AG04450 (cell line): ENCODE data around the gene CPS1. TPM values are rescaled to one million over a fixed set of nuclear protein-coding genes. Genes with fewer than 3 reads are reported as not detected.

ENCODE experiments used
- CTCF ChIA-PET: fragments of 300-600, 350-600 bp; formaldehyde crosslinking; extraction: SDS; loops from one replicate; lab custom pipeline; 2022; ENCODE audit warnings: antibody characterized with exemption, inconsistent platforms; lab: Charles Lee
- POLR2A ChIA-PET: fragments of 350-600 bp; formaldehyde crosslinking; extraction: SDS; loops from one replicate; lab custom pipeline; 2021; ENCODE audit warnings: antibody characterized with exemption, inconsistent platforms; lab: Yijun Ruan, JAX
- DNase-seq: peaks from one replicate; pipeline ENCODE4 v3.0.0-alpha.2; 2011; ENCODE audit warnings: low read depth, low spot score
- H3K27ac ChIP-seq: one replicate; pipeline ENCODE4 v1.5.1; 2012; ENCODE audit warnings: low read depth, low read length, control low read depth
- H3K27me3 ChIP-seq: one replicate; pipeline ENCODE4 v1.6.0; 2012; ENCODE audit warnings: low read length; ENCODE audit not compliant: control insufficient read depth, insufficient read depth
- H3K4me3 ChIP-seq: 2 replicates; pipeline ENCODE4 v1.5.1; 2011; ENCODE audit warnings: mild to moderate bottlenecking, low read depth, low read length, control low read depth
- H3K9me3 ChIP-seq: 2 replicates; pipeline ENCODE4 v1.5.1; 2012; ENCODE audit warnings: low read length; ENCODE audit not compliant: control insufficient read depth, insufficient read depth
- polyA plus RNA-seq: library from polyadenylated mRNA; depleted of rRNA; stranded (reverse); fragments of >200 nt; gene quantifications from 2 replicates; pipeline ENCODE4 v1.2.3, GENCODE V29; 2011
- TF ChIP-seq, protein P1 (sequence below): IDR thresholded peaks from 2 replicates; pipeline ENCODE4 v1.5.1; 2011; ENCODE audit warnings: low read depth, low read length, control low read depth, inconsistent platforms

CPS1 gene
- polyA plus RNA-seq, 1 experiment: 21.6 TPM

DNA sequence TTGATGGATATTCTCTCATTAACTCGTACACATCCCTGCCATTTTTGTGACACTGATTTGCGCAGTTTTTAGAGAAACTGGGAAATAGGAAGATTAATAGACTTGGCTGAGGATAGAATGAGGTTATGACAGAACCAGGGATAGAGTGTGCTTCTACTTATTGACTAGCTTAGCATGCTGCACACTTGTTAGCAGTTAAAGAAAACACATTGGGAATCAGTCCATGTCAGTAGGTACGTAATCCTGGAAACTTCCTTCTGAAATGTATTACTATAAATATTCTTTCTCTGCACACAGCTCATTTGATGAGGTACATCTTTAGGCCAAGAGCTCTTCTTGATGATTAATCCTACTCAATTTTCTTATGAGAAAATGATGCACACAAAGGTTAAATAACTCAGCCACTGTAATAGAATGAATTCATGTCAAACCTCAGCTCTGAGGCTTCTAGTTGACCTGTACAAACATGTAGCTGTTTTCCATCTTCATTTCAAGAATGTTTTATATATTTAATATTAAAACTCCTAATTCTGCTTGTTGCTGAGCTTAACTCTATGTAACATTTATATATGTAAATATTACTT, 12.3 kb upstream of the CPS1 start:
- ChIA-PET CTCF (interaction anchor here (2.2 kb wide), 1 partner anchor 41 kb away, joined by 10 read pairs; no protein-coding TSS in a partner anchor), POLR2A (no interaction called here)
- Histone ChIP-seq H3K4me3 (no peak overlapping the region), H3K27ac (no peak overlapping the region), H3K9me3 (no peaks in the 10 kb centered on the region), H3K27me3 (no peaks in the 10 kb centered on the region)
- TF ChIP-seq, protein P1, sequence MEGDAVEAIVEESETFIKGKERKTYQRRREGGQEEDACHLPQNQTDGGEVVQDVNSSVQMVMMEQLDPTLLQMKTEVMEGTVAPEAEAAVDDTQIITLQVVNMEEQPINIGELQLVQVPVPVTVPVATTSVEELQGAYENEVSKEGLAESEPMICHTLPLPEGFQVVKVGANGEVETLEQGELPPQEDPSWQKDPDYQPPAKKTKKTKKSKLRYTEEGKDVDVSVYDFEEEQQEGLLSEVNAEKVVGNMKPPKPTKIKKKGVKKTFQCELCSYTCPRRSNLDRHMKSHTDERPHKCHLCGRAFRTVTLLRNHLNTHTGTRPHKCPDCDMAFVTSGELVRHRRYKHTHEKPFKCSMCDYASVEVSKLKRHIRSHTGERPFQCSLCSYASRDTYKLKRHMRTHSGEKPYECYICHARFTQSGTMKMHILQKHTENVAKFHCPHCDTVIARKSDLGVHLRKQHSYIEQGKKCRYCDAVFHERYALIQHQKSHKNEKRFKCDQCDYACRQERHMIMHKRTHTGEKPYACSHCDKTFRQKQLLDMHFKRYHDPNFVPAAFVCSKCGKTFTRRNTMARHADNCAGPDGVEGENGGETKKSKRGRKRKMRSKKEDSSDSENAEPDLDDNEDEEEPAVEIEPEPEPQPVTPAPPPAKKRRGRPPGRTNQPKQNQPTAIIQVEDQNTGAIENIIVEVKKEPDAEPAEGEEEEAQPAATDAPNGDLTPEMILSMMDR: no peak
- DNase-seq: no peak

DNA sequence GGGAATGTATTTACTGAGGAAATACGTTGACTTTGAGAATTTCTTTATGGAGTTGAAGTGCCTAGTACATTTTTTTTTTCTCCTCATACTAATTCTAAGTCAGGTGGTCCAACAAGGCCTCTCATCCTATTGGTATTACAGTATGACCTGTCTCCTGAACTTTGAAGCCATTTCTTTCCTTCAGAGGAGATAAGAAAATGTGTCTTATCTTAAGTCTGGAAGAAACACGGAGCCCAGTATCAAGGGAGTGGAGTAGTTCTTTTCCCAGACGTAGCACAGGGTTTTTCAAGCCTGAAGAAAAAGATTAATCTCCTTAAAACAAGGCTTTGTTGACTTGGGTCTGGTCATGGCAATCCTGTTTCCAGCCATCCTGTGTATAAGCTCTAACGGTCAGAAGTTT, 11.6 kb upstream of the CPS1 start:
- no peak overlapping the region for H3K4me3 ChIP-seq
- H3K27me3 ChIP-seq: no peaks in the 10 kb centered on the region
- DNase-seq: no peak
- ChIA-PET CTCF (interaction anchor here (2.2 kb wide), 1 partner anchor 42 kb away, joined by 10 read pairs; no protein-coding TSS in a partner anchor), POLR2A (no interaction called here)
- no peaks in the 10 kb centered on the region for H3K9me3 ChIP-seq
- TF ChIP-seq, protein P1: no peak
- H3K27ac ChIP-seq: no peak overlapping the region

DNA sequence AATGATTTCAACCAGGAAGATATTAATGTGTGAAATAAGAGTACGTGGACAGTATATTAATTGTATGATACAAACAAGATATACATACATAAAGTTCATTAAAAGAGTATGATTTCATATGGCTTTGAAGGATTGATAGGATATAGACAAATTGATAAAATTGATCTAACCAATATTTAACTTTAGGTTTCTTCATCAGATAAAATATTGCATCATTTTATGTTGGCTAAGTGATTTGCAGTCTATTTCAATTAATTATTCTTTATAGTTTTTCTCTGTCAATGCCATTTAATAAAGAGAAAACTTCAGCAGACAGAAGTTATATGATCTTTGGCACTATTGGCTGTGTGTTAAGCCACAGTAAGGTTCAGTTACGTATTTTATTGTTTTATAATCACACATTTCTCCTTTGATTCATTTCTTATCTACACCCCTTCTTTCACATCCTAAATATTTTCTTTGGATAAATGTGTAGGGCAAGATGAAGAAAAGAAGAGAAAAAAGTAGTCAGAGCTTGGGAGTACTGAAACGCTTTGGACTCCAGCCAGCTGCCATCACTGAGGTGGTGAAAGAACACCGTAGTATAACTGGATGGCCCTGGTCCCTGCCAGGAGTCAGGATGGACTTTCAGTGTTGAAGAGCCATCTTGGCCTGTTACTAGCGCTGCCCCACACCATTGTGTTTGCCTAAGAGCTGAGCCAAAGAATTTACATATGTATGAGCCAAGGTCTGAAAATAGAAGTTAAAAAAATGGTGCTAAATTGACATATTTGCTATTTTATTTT, 9.8 kb upstream of the CPS1 start:
- H3K9me3 ChIP-seq: no peaks in the 10 kb centered on the region
- TF ChIP-seq, protein P1: no peak
- POLR2A ChIA-PET: no interaction called here
- no peak overlapping the region for H3K27ac ChIP-seq
- DNase-seq: no peak
- CTCF ChIA-PET: interaction anchor here (0.8 to 1.8 kb wide), 2 partner anchors 32 to 44 kb away, joined by 3 to 10 read pairs; no protein-coding TSS in a partner anchor
- H3K27me3 ChIP-seq: no peaks in the 10 kb centered on the region
- no peak overlapping the region for H3K4me3 ChIP-seq

DNA sequence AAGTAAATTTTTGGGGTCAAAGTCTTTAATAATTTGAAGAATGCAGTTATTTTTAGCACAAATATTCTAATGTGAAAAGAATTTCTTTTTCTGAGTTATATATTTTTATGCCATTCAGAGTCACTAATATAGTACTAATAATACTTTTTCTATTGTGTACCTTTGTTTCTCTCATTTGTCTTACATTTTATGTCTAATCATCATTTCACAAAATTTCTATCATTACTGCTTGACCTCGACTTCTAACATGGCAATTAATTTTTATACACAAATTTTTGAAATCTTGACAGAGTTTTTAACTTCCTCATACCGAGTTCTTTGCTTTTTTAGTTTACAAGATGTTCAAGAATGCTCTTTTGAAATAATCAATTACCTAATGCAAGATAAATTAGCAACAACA, 8.4 kb upstream of the CPS1 start:
- CTCF ChIA-PET: no interaction called here

More for the DNA sequence above, 8.4 kb upstream of the CPS1 start:
- no peak overlapping the region for H3K4me3 ChIP-seq
- POLR2A ChIA-PET: no interaction called here
- H3K27me3 ChIP-seq: no peaks in the 10 kb centered on the region
- H3K27ac ChIP-seq: no peak overlapping the region
- no peak for DNase-seq
- TF ChIP-seq, protein P1: no peak
- no peaks in the 10 kb centered on the region for H3K9me3 ChIP-seq
